A673 (cell line): ENCODE measurements around the gene RNF41. TPM values are rescaled to one million over a fixed set of nuclear protein-coding genes. Genes with fewer than 3 reads are reported as not detected.

ENCODE experiments used
- BruUV-seq: library from RNA; stranded (reverse); fragments of 400-500 nt; replicated peaks from 2 replicates; lab custom pipeline; 2021; lab: Mats Ljungman, UMichigan
- CTCF ChIA-PET: fragments of 300-600 bp; sonication (Branson Sonifier 250); formaldehyde crosslinking; loops from one replicate; lab custom pipeline; 2022; ENCODE audit warnings: antibody characterized with exemption; lab: Charles Lee
- POLR2A ChIA-PET: fragments of 300-600 bp; sonication (Branson Sonifier 250); formaldehyde crosslinking; loops from one replicate; lab custom pipeline; 2022; ENCODE audit warnings: antibody characterized with exemption; ENCODE audit not compliant: low non-redundant PET; lab: Charles Lee
- DNase-seq: peaks from one replicate; pipeline ENCODE4 v3.0.0-alpha.2; 2015; ENCODE audit warnings: low spot score
- H3K27ac ChIP-seq: fragments of 200-600 bp; sonication (generic); 2 replicates; pipeline ENCODE4 v1.5.1; 2016; ENCODE audit warnings: mixed run types, low read depth, mild to moderate bottlenecking, mixed read lengths, antibody characterized with exemption, low read length; ENCODE audit not compliant: poor library complexity, severe bottlenecking
- H3K27me3 ChIP-seq: fragments of 200-600 bp; sonication (generic); replicated peaks from 2 replicates; pipeline ENCODE4 v1.6.1; 2017; ENCODE audit warnings: mixed run types, low read depth, mild to moderate bottlenecking, mixed read lengths, antibody characterized with exemption, low read length; ENCODE audit not compliant: insufficient read depth, poor library complexity
- H3K36me3 ChIP-seq: fragments of 200-600 bp; sonication (generic); 2 replicates; pipeline ENCODE4 v1.6.1; 2016; ENCODE audit warnings: mixed run types, mild to moderate bottlenecking, mixed read lengths, antibody characterized with exemption, low read length; ENCODE audit not compliant: insufficient read depth, poor library complexity, severe bottlenecking
- H3K4me1 ChIP-seq: fragments of 200-600 bp; sonication (generic); 2 replicates; pipeline ENCODE4 v1.6.1; 2017; ENCODE audit warnings: mixed run types, mild to moderate bottlenecking, mixed read lengths, antibody characterized with exemption, low read length; ENCODE audit not compliant: insufficient read depth, poor library complexity, severe bottlenecking
- H3K4me3 ChIP-seq: fragments of 200-600 bp; sonication (generic); 2 replicates; pipeline ENCODE4 v1.5.1; 2016; ENCODE audit warnings: low read depth, mixed run types, mild to moderate bottlenecking, mixed read lengths, low read length; ENCODE audit not compliant: poor library complexity, severe bottlenecking
- H3K9me3 ChIP-seq: fragments of 200-600 bp; sonication (generic); 2 replicates; pipeline ENCODE4 v1.6.1; 2016; ENCODE audit warnings: mixed run types, low read depth, mild to moderate bottlenecking, mixed read lengths, antibody characterized with exemption, low read length; ENCODE audit not compliant: poor library complexity, severe bottlenecking
- CTCF ChIP-seq: fragments of 300-800, 200-600 bp; sonication (generic); conservative IDR thresholded peaks from 2 replicates; pipeline ENCODE4 v1.5.1; 2017; ENCODE audit warnings: low read depth, mild to moderate bottlenecking, antibody characterized with exemption, low read length, moderate library complexity, mixed read lengths
- EZH2 ChIP-seq: fragments of 200-600 bp; sonication (generic); IDR thresholded peaks from 2 replicates; pipeline ENCODE4 v1.6.1; 2017; ENCODE audit warnings: borderline replicate concordance, low read depth, mild to moderate bottlenecking, mixed read lengths, antibody characterized with exemption, low read length; ENCODE audit not compliant: poor library complexity, severe bottlenecking
- intact Hi-C: fragments of 100-400 bp; cut with micrococcal nuclease; formaldehyde crosslinking; loops from one replicate; pipeline ENCODE4 v1.10.0; 2022; ENCODE audit not compliant: unreplicated experiment
- total RNA-seq: library from RNA; stranded (reverse); gene quantifications from 2 replicates; pipeline ENCODE4 v1.2.3, GENCODE V29; 2021

RNF41 gene
- total RNA-seq, 1 experiment from 2014 or later: 48.1 TPM

DNA sequence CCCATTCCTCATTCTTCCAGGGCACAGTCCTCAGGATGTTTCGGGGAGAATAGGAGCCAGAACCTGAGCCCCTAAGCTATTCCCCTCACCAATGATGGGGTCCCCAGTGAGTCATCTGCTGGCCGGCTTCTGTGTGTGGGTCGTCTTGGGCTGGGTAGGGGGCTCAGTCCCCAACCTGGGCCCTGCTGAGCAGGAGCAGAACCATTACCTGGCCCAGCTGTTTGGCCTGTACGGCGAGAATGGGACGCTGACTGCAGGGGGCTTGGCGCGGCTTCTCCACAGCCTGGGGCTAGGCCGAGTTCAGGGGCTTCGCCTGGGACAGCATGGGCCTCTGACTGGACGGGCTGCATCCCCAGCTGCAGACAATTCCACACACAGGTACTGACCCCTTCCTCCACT, 9.5 kb upstream of the RNF41 start:
- intact Hi-C loops: no loop called here

DNA sequence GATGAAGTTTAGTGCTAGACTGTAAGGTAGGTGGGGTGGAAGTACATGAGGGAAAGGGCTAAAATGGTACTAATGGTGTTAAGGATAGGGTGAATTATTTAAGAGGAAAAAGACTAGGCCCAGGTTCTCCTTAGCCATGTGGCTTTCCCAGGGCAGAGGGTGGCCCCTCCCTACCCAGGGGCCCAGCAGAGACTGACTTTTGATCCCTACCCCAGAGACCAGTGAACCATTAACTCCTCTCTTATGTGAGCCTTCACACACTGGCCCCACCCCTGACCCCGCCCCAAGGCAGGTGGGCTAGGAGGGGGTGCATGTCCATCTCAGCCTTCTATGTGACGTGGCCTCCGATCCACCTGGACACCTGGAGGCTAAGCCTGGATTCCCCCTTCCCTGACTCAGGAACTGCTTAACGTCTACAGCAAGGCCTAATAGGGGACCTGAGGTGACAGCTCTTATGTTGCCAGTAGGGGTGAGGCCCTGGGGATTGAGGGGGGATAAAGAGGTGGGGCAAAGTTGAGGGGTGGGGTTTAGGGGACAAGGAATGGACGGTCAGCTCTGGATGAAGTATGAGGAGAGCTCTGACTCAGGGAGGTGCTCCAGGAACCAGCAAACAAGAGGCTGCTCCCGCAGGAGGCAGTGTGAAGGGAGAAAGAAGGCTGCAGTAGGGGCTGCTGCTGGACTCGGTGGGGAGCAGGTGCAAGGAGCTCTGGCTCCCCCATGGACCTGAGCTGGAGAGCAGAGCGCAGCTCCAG, 8.9 kb upstream of the RNF41 start:
- H3K4me3 ChIP-seq: no peak overlapping the region
- ChIA-PET CTCF (no interaction called here), POLR2A (no interaction called here)
- H3K4me1 ChIP-seq: no peaks in the 10 kb centered on the region
- intact Hi-C loops: no loop called here
- DNase-seq: no peak
- H3K27ac ChIP-seq: no peak overlapping the region
- no peaks in the 10 kb centered on the region for H3K9me3 ChIP-seq
- BruUV-seq: no TSS peak
- no peaks in the 10 kb centered on the region for H3K27me3 ChIP-seq
- no peaks in the 10 kb centered on the region for H3K36me3 ChIP-seq
- TF ChIP-seq EZH2 (no peak), CTCF (no peak)

More for the DNA sequence above, 9.5 kb upstream of the RNF41 start:
- no TSS peak for BruUV-seq
- no peak overlapping the region for H3K27ac ChIP-seq
- no peak for DNase-seq
- TF ChIP-seq EZH2: no peak
- TF ChIP-seq CTCF: no peak
- no peak overlapping the region for H3K4me3 ChIP-seq
- POLR2A ChIA-PET: no interaction called here
- H3K4me1 ChIP-seq: no peaks in the 10 kb centered on the region
- no peaks in the 10 kb centered on the region for H3K36me3 ChIP-seq
- CTCF ChIA-PET: interaction anchor here (0.6 kb wide), 1 partner anchor 323 kb away, joined by 7 read pairs; no protein-coding TSS in a partner anchor
- no peaks in the 10 kb centered on the region for H3K27me3 ChIP-seq
- H3K9me3 ChIP-seq: no peaks in the 10 kb centered on the region

DNA sequence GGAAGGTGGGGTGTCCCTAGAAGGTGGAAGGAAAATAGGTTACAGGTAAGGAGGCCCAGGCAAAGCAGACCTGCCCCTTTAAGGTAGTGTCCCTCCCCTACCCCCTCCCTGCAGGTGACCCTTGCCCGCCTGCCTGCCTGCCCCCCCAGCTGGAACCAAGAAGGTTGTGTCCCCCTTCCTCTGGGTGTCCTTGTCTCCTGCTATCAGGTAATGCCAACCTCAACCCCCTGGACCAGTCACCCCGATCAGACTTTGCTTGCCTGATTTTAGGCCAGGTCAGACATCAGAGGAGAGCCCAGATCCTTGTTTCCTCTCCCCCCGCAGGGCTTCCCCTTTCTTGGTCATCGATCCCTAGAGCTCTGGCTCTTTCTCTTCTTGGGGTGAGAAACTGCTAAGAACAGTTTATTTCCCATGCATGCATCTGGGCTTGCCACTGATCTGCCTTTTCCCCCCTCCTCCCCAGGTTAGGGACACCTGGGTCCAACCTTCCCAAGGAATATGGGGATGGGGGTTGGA, 8.3 kb upstream of the RNF41 start, which contains the start of gene SLC39A5:
TSS of gene SLC39A5 (plus strand) at position 136 of the 516 bp plus-strand sequence. CDS start 1,224 bp downstream, outside the sequence.
- no peaks in the 10 kb centered on the region for H3K27me3 ChIP-seq
- no peaks in the 10 kb centered on the region for H3K36me3 ChIP-seq
- DNase-seq: no peak
- no peak within 1 kb of the TSS for H3K27ac ChIP-seq
- no peak within 1 kb of the TSS for H3K4me3 ChIP-seq
- H3K9me3 ChIP-seq: no peaks in the 10 kb centered on the region
- intact Hi-C loops: no loop called here
- no TSS peak for BruUV-seq
- H3K4me1 ChIP-seq: no peaks in the 10 kb centered on the region
- no peak for TF ChIP-seq EZH2
- no peak for TF ChIP-seq CTCF
- POLR2A ChIA-PET: no interaction called here
- CTCF ChIA-PET: no interaction called here
